WTC11 (cell line): ENCODE data around the gene CLSTN2. TPM values are rescaled to one million over a fixed set of nuclear protein-coding genes. Genes with fewer than 3 reads are reported as not detected.

Experiments used
- ATAC-seq: fragments of 200-7000 bp; cut with Tn5 transposase; 2 replicates; pipeline ENCODE4 v1.10.0; 2021; ENCODE audit warnings: mild to moderate bottlenecking, moderate library complexity
- CTCF ChIA-PET: fragments of 300-600 bp; sonication (Branson Sonifier 250); formaldehyde crosslinking; loops from one replicate; lab custom pipeline; 2021; ENCODE audit warnings: antibody characterized with exemption; lab: Charles Lee
- POLR2A ChIA-PET: fragments of 350-600 bp; sonication (Branson Sonifier 250); formaldehyde crosslinking; loops from one replicate; lab custom pipeline; 2021; ENCODE audit warnings: antibody characterized with exemption; lab: Charles Lee
- DNase-seq: peaks from one replicate; pipeline ENCODE4 v3.0.0; 2021; ENCODE audit warnings: low spot score
- H3K27ac Mint-ChIP-seq: 2 replicates; pipeline ENCODE4 v1.8.0; 2021; ENCODE audit warnings: mixed read lengths
- H3K27me3 Mint-ChIP-seq: 2 replicates; pipeline ENCODE4 v1.8.0; 2021; ENCODE audit warnings: low read depth, mild to moderate bottlenecking, moderate library complexity, mixed read lengths
- H3K36me3 Mint-ChIP-seq: 2 replicates; pipeline ENCODE4 v1.8.0; 2021; ENCODE audit warnings: mixed read lengths
- H3K4me1 Mint-ChIP-seq: 2 replicates; pipeline ENCODE4 v1.8.0; 2022; ENCODE audit warnings: mixed read lengths
- H3K4me3 Mint-ChIP-seq: 2 replicates; pipeline ENCODE4 v1.8.0; 2021; ENCODE audit warnings: mild to moderate bottlenecking, moderate library complexity, mixed read lengths
- H3K9me3 Mint-ChIP-seq: 2 replicates; pipeline ENCODE4 v1.8.0; 2021; ENCODE audit warnings: mixed read lengths
- ARID4B ChIP-seq: sonication (generic); formaldehyde crosslinking; IDR thresholded peaks from 2 replicates; pipeline ENCODE4 v1.8.0; 2023; ENCODE audit warnings: missing genetic modification reagents, mild to moderate bottlenecking, borderline replicate concordance
- ATF6 ChIP-seq: sonication (generic); formaldehyde crosslinking; IDR thresholded peaks from 2 replicates; pipeline ENCODE4 v1.8.1; 2023; ENCODE audit warnings: mild to moderate bottlenecking, missing genetic modification reagents
- GRHL2 ChIP-seq: fragments of 250-450 bp; sonication (Bioruptor Pico); IDR thresholded peaks from 2 replicates; pipeline ENCODE4 v1.8.0; 2022; ENCODE audit warnings: mild to moderate bottlenecking, moderate library complexity; ENCODE audit not compliant: insufficient replicate concordance, severe bottlenecking
- MYBL2 ChIP-seq: sonication (generic); formaldehyde crosslinking; IDR thresholded peaks from 2 replicates; pipeline ENCODE4 v1.8.1; 2023; ENCODE audit warnings: mild to moderate bottlenecking, moderate library complexity, missing genetic modification reagents
- NFATC4 ChIP-seq: fragments of 250-450 bp; sonication (Bioruptor Pico); IDR thresholded peaks from 2 replicates; pipeline ENCODE4 v1.9.0; 2021; ENCODE audit warnings: mild to moderate bottlenecking
- NFYB ChIP-seq: sonication (generic); formaldehyde crosslinking; conservative IDR thresholded peaks from 2 replicates; pipeline ENCODE4 v1.8.0; 2022; ENCODE audit warnings: low read depth, missing genetic modification reagents
- NR3C1 ChIP-seq: sonication (generic); formaldehyde crosslinking; conservative IDR thresholded peaks from 2 replicates; pipeline ENCODE4 v1.8.1; 2023; ENCODE audit warnings: low read depth, mild to moderate bottlenecking, missing genetic modification reagents
- RELA ChIP-seq: sonication (generic); formaldehyde crosslinking; IDR thresholded peaks from 2 replicates; pipeline ENCODE4 v1.8.1; 2022; ENCODE audit warnings: missing genetic modification reagents, mild to moderate bottlenecking, borderline replicate concordance
- TEAD4 ChIP-seq: sonication (generic); formaldehyde crosslinking; IDR thresholded peaks from 2 replicates; pipeline ENCODE4 v1.8.0; 2022; ENCODE audit warnings: mild to moderate bottlenecking, missing genetic modification reagents
- TP53 ChIP-seq: sonication (generic); formaldehyde crosslinking; IDR thresholded peaks from 2 replicates; pipeline ENCODE4 v1.8.1; 2023; ENCODE audit warnings: mild to moderate bottlenecking, missing genetic modification reagents
- USF1 ChIP-seq: sonication (generic); formaldehyde crosslinking; IDR thresholded peaks from 2 replicates; pipeline ENCODE4 v1.8.0; 2022; ENCODE audit warnings: mild to moderate bottlenecking, missing genetic modification reagents
- ZNF317 ChIP-seq: sonication (generic); formaldehyde crosslinking; IDR thresholded peaks from 2 replicates; pipeline ENCODE4 v1.8.1; 2023; ENCODE audit warnings: low read depth, mild to moderate bottlenecking, moderate library complexity, missing genetic modification reagents, borderline replicate concordance
- ZNF396 ChIP-seq: fragments of 250-450 bp; sonication (Bioruptor Pico); IDR thresholded peaks from 2 replicates; pipeline ENCODE4 v1.8.0; 2021; ENCODE audit warnings: mild to moderate bottlenecking, moderate library complexity, borderline replicate concordance
- ZNF671 ChIP-seq: fragments of 250-450 bp; sonication (Bioruptor Pico); IDR thresholded peaks from 2 replicates; pipeline ENCODE4 v1.8.0; 2021; ENCODE audit warnings: mild to moderate bottlenecking
- total RNA-seq: library from RNA; stranded (reverse); gene quantifications from 3 replicates; pipeline ENCODE4 v1.2.3, GENCODE V29; 2021
- TF ChIP-seq, protein P1 (sequence below): sonication (generic); formaldehyde crosslinking; conservative IDR thresholded peaks from 2 replicates; pipeline ENCODE4 v1.8.1; 2022; ENCODE audit warnings: mild to moderate bottlenecking, missing genetic modification reagents
- TF ChIP-seq, protein P2 (sequence below): sonication (generic); formaldehyde crosslinking; IDR thresholded peaks from 2 replicates; pipeline ENCODE4 v1.8.0; 2022; ENCODE audit warnings: missing genetic modification reagents

The CLSTN2 gene
- total RNA-seq, 1 experiment from 2014 or later: 0.35 TPM

GRCh38 chr3:140011086-140011485, 76.1 kb downstream of the CLSTN2 start (continued):
- TF ChIP-seq, protein P1, sequence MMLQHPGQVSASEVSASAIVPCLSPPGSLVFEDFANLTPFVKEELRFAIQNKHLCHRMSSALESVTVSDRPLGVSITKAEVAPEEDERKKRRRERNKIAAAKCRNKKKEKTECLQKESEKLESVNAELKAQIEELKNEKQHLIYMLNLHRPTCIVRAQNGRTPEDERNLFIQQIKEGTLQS (CRISPR knock-in tag): no peak
- TF ChIP-seq, protein P2, sequence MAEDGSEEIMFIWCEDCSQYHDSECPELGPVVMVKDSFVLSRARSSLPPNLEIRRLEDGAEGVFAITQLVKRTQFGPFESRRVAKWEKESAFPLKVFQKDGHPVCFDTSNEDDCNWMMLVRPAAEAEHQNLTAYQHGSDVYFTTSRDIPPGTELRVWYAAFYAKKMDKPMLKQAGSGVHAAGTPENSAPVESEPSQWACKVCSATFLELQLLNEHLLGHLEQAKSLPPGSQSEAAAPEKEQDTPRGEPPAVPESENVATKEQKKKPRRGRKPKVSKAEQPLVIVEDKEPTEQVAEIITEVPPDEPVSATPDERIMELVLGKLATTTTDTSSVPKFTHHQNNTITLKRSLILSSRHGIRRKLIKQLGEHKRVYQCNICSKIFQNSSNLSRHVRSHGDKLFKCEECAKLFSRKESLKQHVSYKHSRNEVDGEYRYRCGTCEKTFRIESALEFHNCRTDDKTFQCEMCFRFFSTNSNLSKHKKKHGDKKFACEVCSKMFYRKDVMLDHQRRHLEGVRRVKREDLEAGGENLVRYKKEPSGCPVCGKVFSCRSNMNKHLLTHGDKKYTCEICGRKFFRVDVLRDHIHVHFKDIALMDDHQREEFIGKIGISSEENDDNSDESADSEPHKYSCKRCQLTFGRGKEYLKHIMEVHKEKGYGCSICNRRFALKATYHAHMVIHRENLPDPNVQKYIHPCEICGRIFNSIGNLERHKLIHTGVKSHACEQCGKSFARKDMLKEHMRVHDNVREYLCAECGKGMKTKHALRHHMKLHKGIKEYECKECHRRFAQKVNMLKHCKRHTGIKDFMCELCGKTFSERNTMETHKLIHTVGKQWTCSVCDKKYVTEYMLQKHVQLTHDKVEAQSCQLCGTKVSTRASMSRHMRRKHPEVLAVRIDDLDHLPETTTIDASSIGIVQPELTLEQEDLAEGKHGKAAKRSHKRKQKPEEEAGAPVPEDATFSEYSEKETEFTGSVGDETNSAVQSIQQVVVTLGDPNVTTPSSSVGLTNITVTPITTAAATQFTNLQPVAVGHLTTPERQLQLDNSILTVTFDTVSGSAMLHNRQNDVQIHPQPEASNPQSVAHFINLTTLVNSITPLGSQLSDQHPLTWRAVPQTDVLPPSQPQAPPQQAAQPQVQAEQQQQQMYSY (CRISPR knock-in tag): no peak

DNA sequence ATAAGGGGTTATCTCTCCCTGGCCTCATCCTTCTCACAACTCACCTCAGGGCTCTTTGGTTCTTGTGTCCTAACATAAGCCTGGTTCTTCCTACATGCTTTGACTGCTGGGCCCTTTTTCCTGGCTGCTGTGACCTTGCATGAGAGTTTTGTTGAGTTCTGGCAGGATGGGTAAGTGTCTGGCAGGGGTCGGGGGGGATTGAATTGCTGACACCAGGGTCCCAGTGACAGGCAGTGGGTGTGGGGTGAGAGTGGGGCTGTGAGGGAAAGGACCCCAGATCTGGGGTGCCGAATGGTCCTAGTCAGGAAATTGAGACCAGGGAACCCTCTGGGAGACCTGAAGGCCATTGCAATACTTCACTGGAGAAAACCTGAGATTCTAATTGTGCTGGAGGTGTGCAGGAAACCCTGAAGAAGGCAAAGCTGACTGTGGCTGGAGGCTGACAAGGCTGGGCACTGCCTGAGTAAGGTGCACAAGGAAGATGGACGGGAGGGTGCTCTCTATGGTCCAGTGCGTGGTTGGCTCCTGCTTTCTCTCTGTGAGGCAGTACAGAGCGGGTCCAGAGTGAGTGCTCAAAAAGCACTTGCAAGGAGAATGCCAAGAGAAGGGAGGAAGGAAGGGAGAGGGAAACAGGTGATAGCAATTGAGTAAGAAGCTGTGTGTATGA, 76.8 kb downstream of the CLSTN2 start:
- TF ChIP-seq ZNF671: no peak
- no peak for TF ChIP-seq GRHL2 (CRISPR knock-in tag)
- TF ChIP-seq, protein P1 (CRISPR knock-in tag): no peak
- TF ChIP-seq RELA (CRISPR knock-in tag): no peak
- no peak for TF ChIP-seq TEAD4
- TF ChIP-seq NFATC4 (CRISPR knock-in tag): no peak
- no peak for TF ChIP-seq ZNF396 (CRISPR knock-in tag)
- TF ChIP-seq ZNF317: no peak
- no peak for TF ChIP-seq NR3C1 (CRISPR knock-in tag)
- no peak for TF ChIP-seq TP53 (CRISPR knock-in tag)
- TF ChIP-seq ATF6: no peak
- TF ChIP-seq ARID4B: no peak
- TF ChIP-seq NFYB (CRISPR knock-in tag): no peak
- no peak for TF ChIP-seq USF1 (CRISPR knock-in tag)
- no peak for TF ChIP-seq MYBL2 (CRISPR knock-in tag)
- no peaks in the 10 kb centered on the region for H3K27me3 Mint-ChIP-seq
- POLR2A ChIA-PET: no interaction called here
- no peaks in the 10 kb centered on the region for H3K9me3 Mint-ChIP-seq
- CTCF ChIA-PET: no interaction called here
- no peak overlapping the region for H3K4me3 Mint-ChIP-seq
- no peak overlapping the region for H3K27ac Mint-ChIP-seq
- H3K36me3 Mint-ChIP-seq: no peaks in the 10 kb centered on the region
- no peak for ATAC-seq
- H3K4me1 Mint-ChIP-seq: no peaks in the 10 kb centered on the region
- no peak for DNase-seq
